Fibroblast of the aortic adventitia (primary cell): ENCODE measurements around the gene NEK1. TPM values are rescaled to one million over a fixed set of nuclear protein-coding genes. Genes with fewer than 3 reads are reported as not detected.

ENCODE experiments used
- DNase-seq: peaks from one replicate; pipeline ENCODE4 v3.0.0-alpha.2; 2010; ENCODE audit warnings: low read depth
- H3K4me3 ChIP-seq: 2 replicates; pipeline ENCODE4 v1.5.1; 2011; ENCODE audit warnings: low read depth, mild to moderate bottlenecking, control low read depth, low read length, moderate library complexity
- total RNA-seq: library from RNA; depleted of rRNA; stranded (reverse); fragments of >200 nt; gene quantifications from 2 replicates; pipeline ENCODE4 v1.2.3, GENCODE V29; 2012; ENCODE audit warnings: low replicate concordance
- TF ChIP-seq, protein P1 (sequence below): IDR thresholded peaks from 2 replicates; pipeline ENCODE4 v1.5.1; 2011; ENCODE audit warnings: mild to moderate bottlenecking, low read length, control low read depth, inconsistent platforms; ENCODE audit not compliant: insufficient read depth

NEK1 gene
- total RNA-seq, 1 donor, result 18.2 TPM

- DNase-seq, result no peak
- TF ChIP-seq, protein P1, sequence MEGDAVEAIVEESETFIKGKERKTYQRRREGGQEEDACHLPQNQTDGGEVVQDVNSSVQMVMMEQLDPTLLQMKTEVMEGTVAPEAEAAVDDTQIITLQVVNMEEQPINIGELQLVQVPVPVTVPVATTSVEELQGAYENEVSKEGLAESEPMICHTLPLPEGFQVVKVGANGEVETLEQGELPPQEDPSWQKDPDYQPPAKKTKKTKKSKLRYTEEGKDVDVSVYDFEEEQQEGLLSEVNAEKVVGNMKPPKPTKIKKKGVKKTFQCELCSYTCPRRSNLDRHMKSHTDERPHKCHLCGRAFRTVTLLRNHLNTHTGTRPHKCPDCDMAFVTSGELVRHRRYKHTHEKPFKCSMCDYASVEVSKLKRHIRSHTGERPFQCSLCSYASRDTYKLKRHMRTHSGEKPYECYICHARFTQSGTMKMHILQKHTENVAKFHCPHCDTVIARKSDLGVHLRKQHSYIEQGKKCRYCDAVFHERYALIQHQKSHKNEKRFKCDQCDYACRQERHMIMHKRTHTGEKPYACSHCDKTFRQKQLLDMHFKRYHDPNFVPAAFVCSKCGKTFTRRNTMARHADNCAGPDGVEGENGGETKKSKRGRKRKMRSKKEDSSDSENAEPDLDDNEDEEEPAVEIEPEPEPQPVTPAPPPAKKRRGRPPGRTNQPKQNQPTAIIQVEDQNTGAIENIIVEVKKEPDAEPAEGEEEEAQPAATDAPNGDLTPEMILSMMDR, result no peak
- H3K4me3 ChIP-seq, result no peak overlapping the region
These were observed 201.3 kb downstream of the NEK1 start for GRCh38 chr4:169410839-169411770.

- DNase-seq, result peak; percentile 49
- TF ChIP-seq, protein P1, result no peak
- no peak overlapping the region for H3K4me3 ChIP-seq
These were observed 205.1 kb downstream of the NEK1 start for GRCh38 chr4:169407217-169407845.

- TF ChIP-seq, protein P1, result no peak
- peak; percentile 87 for DNase-seq
- H3K4me3 ChIP-seq, result no peak overlapping the region
These were observed 207.4 kb downstream of the NEK1 start for GRCh38 chr4:169404960-169405359.

- DNase-seq, result no peak
- no peak overlapping the region for H3K4me3 ChIP-seq
- TF ChIP-seq, protein P1, result no peak
These were observed 211.6 kb downstream of the NEK1 start for GRCh38 chr4:169400832-169401231.

GRCh38 chr4:169399976-169400767 lies 212.2 kb downstream of the NEK1 start:
- TF ChIP-seq, protein P1, result no peak

DNA sequence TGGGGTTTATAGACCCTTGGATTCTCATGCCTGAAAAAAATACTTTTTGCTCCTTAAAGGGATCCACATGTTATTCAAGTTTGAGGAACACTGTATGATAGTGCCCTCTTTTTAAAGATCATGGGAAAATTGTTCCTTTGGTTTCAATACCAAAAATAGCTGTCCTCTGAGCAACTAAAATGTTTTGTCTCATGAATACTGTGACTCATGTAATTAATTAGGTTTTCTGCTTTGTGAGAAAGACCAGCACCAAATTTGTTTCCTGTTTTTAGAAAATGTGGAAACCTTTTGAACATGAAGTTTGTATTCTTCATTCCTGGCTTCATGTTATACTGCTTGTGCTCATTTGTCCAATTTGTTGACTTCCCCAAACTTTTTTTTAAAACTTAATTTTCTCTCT lies 214.1 kb downstream of the NEK1 start:
- H3K4me3 ChIP-seq, result no peak overlapping the region
- TF ChIP-seq, protein P1, result no peak
- DNase-seq, result peak; percentile 82

More at GRCh38 chr4:169399976-169400767, 212.2 kb downstream of the NEK1 start:
- no peak for DNase-seq
- H3K4me3 ChIP-seq, result no peak overlapping the region
